GM12878 (cell line): ENCODE measurements around the gene SNAP29.

Source experiments
- SP1 ChIP-seq: IDR thresholded peaks from one replicate; pipeline ENCODE4 v1.6.1; 2011; ENCODE audit warnings: low read depth, low read length
- ZZZ3 ChIP-seq: IDR thresholded peaks from 2 replicates; pipeline ENCODE4 v1.6.1; 2011; ENCODE audit warnings: low read depth; ENCODE audit not compliant: control insufficient read depth, insufficient read length
- TF ChIP-seq, protein P1 (sequence below), 3 experiments: IDR thresholded peaks in 2 of 3; conservative IDR thresholded peaks in 1 of 3; 2 replicates each; pipeline ENCODE4 v1.5.1; 2011; ENCODE audit warnings: low read depth in 3 of 3, low read length in 3 of 3, mild to moderate bottlenecking in 3 of 3, control low read depth in 2 of 3, moderate library complexity in 2 of 3, inconsistent platforms in 1 of 3, mixed read lengths in 1 of 3; ENCODE audit not compliant: control insufficient read depth in 2 of 3, insufficient read depth in 1 of 3; ENCODE audit errors: extremely low read depth in 1 of 3

DNA sequence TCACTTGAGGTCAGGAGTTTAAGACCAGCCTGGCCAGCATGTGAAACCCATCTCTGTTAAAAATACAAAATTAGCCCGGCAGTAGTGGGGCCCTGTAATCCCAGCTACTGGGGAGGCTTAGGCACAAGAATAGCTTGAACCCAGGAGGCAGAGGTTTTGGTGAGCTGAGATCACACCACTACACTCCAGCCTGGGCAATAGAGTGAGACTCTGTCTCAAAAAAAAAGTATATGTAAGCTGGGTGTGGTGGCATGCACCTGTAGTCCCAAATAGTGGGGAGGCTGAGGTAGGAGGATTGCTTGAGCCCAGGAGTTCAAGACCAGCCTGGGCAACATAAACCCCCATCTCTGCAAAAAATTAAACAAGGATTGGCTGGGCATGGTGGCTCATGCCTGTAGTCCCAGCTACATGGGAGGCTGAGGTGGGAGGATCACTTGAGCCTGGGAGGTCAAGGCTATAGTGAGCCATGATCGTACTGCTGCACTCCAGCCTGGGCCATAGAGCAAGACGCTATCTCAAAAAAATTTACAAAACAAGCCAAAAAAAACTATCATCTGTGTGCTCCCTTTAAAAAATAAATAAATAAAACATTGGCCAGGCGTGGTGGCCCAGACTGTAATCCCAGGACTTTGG, 69.2 kb downstream of the SNAP29 start:
- TF ChIP-seq ZZZ3, result no peak
- TF ChIP-seq SP1, result no peak
- TF ChIP-seq, protein P1, sequence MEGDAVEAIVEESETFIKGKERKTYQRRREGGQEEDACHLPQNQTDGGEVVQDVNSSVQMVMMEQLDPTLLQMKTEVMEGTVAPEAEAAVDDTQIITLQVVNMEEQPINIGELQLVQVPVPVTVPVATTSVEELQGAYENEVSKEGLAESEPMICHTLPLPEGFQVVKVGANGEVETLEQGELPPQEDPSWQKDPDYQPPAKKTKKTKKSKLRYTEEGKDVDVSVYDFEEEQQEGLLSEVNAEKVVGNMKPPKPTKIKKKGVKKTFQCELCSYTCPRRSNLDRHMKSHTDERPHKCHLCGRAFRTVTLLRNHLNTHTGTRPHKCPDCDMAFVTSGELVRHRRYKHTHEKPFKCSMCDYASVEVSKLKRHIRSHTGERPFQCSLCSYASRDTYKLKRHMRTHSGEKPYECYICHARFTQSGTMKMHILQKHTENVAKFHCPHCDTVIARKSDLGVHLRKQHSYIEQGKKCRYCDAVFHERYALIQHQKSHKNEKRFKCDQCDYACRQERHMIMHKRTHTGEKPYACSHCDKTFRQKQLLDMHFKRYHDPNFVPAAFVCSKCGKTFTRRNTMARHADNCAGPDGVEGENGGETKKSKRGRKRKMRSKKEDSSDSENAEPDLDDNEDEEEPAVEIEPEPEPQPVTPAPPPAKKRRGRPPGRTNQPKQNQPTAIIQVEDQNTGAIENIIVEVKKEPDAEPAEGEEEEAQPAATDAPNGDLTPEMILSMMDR (IDR thresholded peaks at IDR 0.05 in 2 of 3, conservative IDR thresholded peaks at IDR 0.05 in 1 of 3; ENCODE audit: control insufficient read depth in 2 of 3, extremely low read depth in 1 of 3, insufficient read depth in 1 of 3, low read depth in 3 of 3, low read length in 3 of 3), result no peak
